HG02884 (cell line): ENCODE results near the gene S100A14.

Experiments used
- ATAC-seq: cut with Tn5 transposase; IDR thresholded peaks from one replicate; pipeline ENCODE4 v1.9.1; 2021; ENCODE audit warnings: mild to moderate bottlenecking, moderate library complexity; ENCODE audit not compliant: unreplicated experiment

The S100A14 gene

GRCh38 chr1:153566414-153567371 lies 49.4 kb downstream of the S100A14 start:
- no peak for ATAC-seq

- ATAC-seq, result no peak
These were observed 50.4 kb downstream of the S100A14 start, which contains the start of gene S100A2 for GRCh38 chr1:153565529-153566374. S100A2 (minus strand) TSS chr1:153565844; CDS start chr1:153563877, 1,967 bp downstream.
